ENCODE measurements around the gene CLSTN2.

- TF ChIP-seq, protein P1, sequence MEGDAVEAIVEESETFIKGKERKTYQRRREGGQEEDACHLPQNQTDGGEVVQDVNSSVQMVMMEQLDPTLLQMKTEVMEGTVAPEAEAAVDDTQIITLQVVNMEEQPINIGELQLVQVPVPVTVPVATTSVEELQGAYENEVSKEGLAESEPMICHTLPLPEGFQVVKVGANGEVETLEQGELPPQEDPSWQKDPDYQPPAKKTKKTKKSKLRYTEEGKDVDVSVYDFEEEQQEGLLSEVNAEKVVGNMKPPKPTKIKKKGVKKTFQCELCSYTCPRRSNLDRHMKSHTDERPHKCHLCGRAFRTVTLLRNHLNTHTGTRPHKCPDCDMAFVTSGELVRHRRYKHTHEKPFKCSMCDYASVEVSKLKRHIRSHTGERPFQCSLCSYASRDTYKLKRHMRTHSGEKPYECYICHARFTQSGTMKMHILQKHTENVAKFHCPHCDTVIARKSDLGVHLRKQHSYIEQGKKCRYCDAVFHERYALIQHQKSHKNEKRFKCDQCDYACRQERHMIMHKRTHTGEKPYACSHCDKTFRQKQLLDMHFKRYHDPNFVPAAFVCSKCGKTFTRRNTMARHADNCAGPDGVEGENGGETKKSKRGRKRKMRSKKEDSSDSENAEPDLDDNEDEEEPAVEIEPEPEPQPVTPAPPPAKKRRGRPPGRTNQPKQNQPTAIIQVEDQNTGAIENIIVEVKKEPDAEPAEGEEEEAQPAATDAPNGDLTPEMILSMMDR (conservative IDR thresholded peaks at IDR 0.05) = no peak
- TF ChIP-seq EZH2 (IDR thresholded peaks at IDR 0.05; ENCODE audit: low read depth) = no peak
Observed at GRCh38 chr3:140370686-140371085, 435.7 kb downstream of the CLSTN2 start.

All from PC-9 (cell line).